ENCODE results near the gene PDX1.

DNA sequence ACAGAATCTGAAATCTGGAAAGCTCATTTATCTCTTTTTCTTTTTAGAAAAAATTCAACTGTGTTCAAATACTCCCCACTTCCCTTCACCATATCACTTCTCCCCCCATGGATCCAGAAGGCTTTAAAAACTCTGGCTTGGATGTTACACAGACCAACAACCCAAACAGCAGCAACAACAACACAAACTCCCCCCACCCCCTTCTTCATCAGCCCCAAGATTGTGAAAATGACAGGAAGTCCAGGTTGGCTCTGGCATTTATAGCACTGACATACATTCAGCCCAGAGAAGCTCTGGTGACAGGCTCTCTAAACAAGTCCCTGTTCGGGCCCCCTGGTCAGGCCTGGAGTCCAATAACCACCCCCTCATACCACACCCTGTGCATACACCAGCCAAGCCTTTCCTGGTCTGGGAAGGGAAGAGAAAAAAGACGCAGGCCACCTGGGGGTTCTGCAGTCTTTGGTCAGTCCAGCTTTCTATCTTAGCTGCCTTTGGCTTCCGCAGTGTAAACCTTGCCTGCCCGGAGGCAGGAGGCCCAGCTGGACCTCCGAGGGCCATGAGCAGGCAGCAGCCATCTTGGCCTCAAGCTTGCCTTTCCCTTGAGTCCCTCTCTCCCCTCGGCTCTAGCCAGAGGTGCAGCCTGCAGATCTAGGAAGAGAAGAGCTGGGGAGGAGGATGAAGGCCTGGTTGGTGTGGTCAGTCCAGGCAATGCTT is 42.5 kb downstream of the PDX1 start:
- TF ChIP-seq, protein P1, sequence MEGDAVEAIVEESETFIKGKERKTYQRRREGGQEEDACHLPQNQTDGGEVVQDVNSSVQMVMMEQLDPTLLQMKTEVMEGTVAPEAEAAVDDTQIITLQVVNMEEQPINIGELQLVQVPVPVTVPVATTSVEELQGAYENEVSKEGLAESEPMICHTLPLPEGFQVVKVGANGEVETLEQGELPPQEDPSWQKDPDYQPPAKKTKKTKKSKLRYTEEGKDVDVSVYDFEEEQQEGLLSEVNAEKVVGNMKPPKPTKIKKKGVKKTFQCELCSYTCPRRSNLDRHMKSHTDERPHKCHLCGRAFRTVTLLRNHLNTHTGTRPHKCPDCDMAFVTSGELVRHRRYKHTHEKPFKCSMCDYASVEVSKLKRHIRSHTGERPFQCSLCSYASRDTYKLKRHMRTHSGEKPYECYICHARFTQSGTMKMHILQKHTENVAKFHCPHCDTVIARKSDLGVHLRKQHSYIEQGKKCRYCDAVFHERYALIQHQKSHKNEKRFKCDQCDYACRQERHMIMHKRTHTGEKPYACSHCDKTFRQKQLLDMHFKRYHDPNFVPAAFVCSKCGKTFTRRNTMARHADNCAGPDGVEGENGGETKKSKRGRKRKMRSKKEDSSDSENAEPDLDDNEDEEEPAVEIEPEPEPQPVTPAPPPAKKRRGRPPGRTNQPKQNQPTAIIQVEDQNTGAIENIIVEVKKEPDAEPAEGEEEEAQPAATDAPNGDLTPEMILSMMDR (IDR thresholded peaks at IDR 0.05; ENCODE audit: insufficient read depth, low read length, poor library complexity, severe bottlenecking), result no peak
- no peak for TF ChIP-seq EZH2phosphoT487 (conservative IDR thresholded peaks at IDR 0.05; ENCODE audit: low read length)

Measured in SU-DHL-6 (cell line).